SK-N-SH treated with all-trans-retinoic acid at 6 μM for 48 hours (cell line): ENCODE results near the gene ID3.

Source experiments
- ATAC-seq: fragments of 200-7000 bp; cut with Tn5 transposase; 3 replicates; pipeline ENCODE4 v1.9.1; 2020; ENCODE audit warnings: mild to moderate bottlenecking, moderate library complexity
- ARNTL ChIP-seq: fragments of 450-650 bp; formaldehyde crosslinking; IDR thresholded peaks from 2 replicates; pipeline ENCODE4 v1.5.0; 2020; ENCODE audit warnings: low read depth, mild to moderate bottlenecking, moderate library complexity, borderline replicate concordance
- BACH2 ChIP-seq: fragments of 250-450 bp; sonication (Bioruptor Pico); IDR thresholded peaks from 2 replicates; pipeline ENCODE4 v1.9.0; 2021; ENCODE audit warnings: mild to moderate bottlenecking, borderline replicate concordance
- CREB5 ChIP-seq: fragments of 250-450 bp; sonication (Bioruptor Pico); IDR thresholded peaks from 2 replicates; pipeline ENCODE4 v1.5.1; 2020; ENCODE audit warnings: low read depth, mild to moderate bottlenecking, moderate library complexity
- CSDC2 ChIP-seq: fragments of 250-450 bp; sonication (Bioruptor Pico); IDR thresholded peaks from 2 replicates; pipeline ENCODE4 v1.5.0; 2020; ENCODE audit warnings: mild to moderate bottlenecking, moderate library complexity
- CSRNP3 ChIP-seq: fragments of 250-450 bp; sonication (Bioruptor Pico); IDR thresholded peaks from 2 replicates; pipeline ENCODE4 v1.5.1; 2021; ENCODE audit warnings: mild to moderate bottlenecking, moderate library complexity
- ESRRG ChIP-seq: fragments of 250-450 bp; sonication (Bioruptor Pico); IDR thresholded peaks from 2 replicates; pipeline ENCODE4 v1.6.1; 2021; ENCODE audit warnings: mild to moderate bottlenecking
- GLIS3 ChIP-seq: fragments of 250-450 bp; sonication (Bioruptor Pico); IDR thresholded peaks from 2 replicates; pipeline ENCODE4 v1.5.0; 2020; ENCODE audit warnings: mild to moderate bottlenecking, moderate library complexity
- ISL1 ChIP-seq: fragments of 250-450 bp; sonication (Bioruptor Pico); IDR thresholded peaks from 2 replicates; pipeline ENCODE4 v2.1.2; 2022; ENCODE audit warnings: mild to moderate bottlenecking, moderate library complexity
- OSR1 ChIP-seq: fragments of 250-450 bp; sonication (Bioruptor Pico); IDR thresholded peaks from 2 replicates; pipeline ENCODE4 v1.8.0; 2022; ENCODE audit warnings: moderate library complexity, mild to moderate bottlenecking, inconsistent platforms
- POU6F1 ChIP-seq: fragments of 250-450 bp; sonication (Bioruptor Pico); IDR thresholded peaks from 2 replicates; pipeline ENCODE4 v1.8.0; 2021; ENCODE audit warnings: low read depth, mild to moderate bottlenecking, moderate library complexity, borderline replicate concordance
- PPARA ChIP-seq: fragments of 250-450 bp; sonication (Bioruptor Pico); IDR thresholded peaks from 2 replicates; pipeline ENCODE4 v1.5.0; 2020; ENCODE audit warnings: mild to moderate bottlenecking, borderline replicate concordance
- RARB ChIP-seq: fragments of 250-450 bp; sonication (Bioruptor Pico); IDR thresholded peaks from 2 replicates; pipeline ENCODE4 v1.8.0; 2021; ENCODE audit warnings: mild to moderate bottlenecking, moderate library complexity
- SNAI2 ChIP-seq: fragments of 250-450 bp; sonication (Bioruptor Pico); IDR thresholded peaks from 2 replicates; pipeline ENCODE4 v1.5.0; 2020; ENCODE audit warnings: mild to moderate bottlenecking, moderate library complexity
- TCF4 ChIP-seq: fragments of 250-450 bp; sonication (Bioruptor Pico); IDR thresholded peaks from 2 replicates; pipeline ENCODE4 v1.8.0; 2021; ENCODE audit warnings: mild to moderate bottlenecking, moderate library complexity, borderline replicate concordance
- TOX ChIP-seq: fragments of 250-450 bp; sonication (Bioruptor Pico); IDR thresholded peaks from 2 replicates; pipeline ENCODE4 v1.8.0; 2021; ENCODE audit warnings: mild to moderate bottlenecking, moderate library complexity, borderline replicate concordance
- ZC3H10 ChIP-seq: fragments of 250-450 bp; sonication (Bioruptor Pico); IDR thresholded peaks from 2 replicates; pipeline ENCODE4 v1.5.1; 2021; ENCODE audit warnings: mild to moderate bottlenecking, moderate library complexity
- ZFP3 ChIP-seq: fragments of 250-450 bp; sonication (Bioruptor Pico); IDR thresholded peaks from 2 replicates; pipeline ENCODE4 v1.5.0; 2020; ENCODE audit warnings: mild to moderate bottlenecking, moderate library complexity
- ZFP30 ChIP-seq: fragments of 450-650 bp; formaldehyde crosslinking; IDR thresholded peaks from 2 replicates; pipeline ENCODE4 v1.5.0; 2022; ENCODE audit warnings: mild to moderate bottlenecking, moderate library complexity
- ZNF565 ChIP-seq: fragments of 450-650 bp; formaldehyde crosslinking; conservative IDR thresholded peaks from 2 replicates; pipeline ENCODE4 v1.5.0; 2020; ENCODE audit warnings: low read depth, mild to moderate bottlenecking, moderate library complexity
- ZNF70 ChIP-seq: fragments of 450-650 bp; formaldehyde crosslinking; IDR thresholded peaks from 2 replicates; pipeline ENCODE4 v1.5.0; 2020; ENCODE audit warnings: mild to moderate bottlenecking, moderate library complexity
- ZNF8 ChIP-seq: fragments of 450-650 bp; formaldehyde crosslinking; IDR thresholded peaks from 2 replicates; pipeline ENCODE4 v1.5.0; 2020; ENCODE audit warnings: mild to moderate bottlenecking, moderate library complexity
- TF ChIP-seq, protein P1 (sequence below): fragments of 250-450 bp; sonication (Bioruptor Pico); IDR thresholded peaks from 2 replicates; pipeline ENCODE4 v1.8.0; 2020; ENCODE audit warnings: mild to moderate bottlenecking, moderate library complexity, borderline replicate concordance

The ID3 gene

DNA sequence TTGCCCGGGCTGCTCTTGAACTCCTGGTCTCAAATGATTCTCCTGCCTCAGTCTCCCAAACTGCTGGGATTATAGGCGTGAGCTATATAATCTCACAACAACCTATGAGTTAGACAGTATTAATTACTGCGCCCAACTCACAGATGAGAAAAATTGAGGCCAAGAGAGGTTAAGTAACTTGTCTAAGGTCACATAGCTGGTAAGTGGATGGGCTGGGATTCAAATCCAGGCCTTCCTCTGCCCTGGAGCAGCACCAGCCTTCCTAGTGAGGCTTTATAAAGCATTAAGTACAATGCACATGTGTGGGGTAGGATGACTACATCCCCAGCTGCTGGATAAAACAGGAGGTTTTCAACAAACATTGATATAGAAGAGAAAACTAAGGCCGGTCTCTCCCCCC is 43.4 kb downstream of the ID3 start:
- TF ChIP-seq ESRRG (CRISPR knock-in tag) (no peak), ZNF8 (CRISPR knock-in tag) (no peak)
- ATAC-seq: no peak

DNA sequence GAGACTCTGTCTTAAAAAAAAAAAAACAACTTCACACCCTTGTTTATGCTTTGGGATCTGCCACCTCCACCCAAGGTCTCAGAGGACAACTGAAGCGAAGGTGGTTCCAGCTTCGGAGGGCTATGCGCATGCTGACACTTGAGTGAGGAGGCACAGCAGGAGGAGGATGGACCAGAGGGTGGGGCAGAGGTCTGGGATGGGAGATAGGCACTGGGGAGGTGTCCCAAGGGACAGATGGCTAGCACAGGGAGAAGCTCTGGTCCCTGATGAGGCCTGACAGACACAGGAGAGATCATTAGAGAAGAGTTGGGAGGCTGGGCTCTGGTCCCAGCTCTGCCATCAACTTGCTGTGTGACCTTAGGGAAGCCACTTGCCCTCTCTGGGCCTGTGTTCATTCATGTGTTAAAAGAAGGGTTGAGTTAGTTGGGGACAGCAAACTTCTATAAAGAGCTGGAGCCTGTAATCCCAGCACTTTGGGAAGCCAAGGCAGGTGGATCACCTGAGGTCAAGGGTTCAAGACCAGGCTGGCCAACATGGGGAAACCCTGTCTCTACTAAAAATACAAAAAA is 45.1 kb downstream of the ID3 start:
- TF ChIP-seq, protein P1, sequence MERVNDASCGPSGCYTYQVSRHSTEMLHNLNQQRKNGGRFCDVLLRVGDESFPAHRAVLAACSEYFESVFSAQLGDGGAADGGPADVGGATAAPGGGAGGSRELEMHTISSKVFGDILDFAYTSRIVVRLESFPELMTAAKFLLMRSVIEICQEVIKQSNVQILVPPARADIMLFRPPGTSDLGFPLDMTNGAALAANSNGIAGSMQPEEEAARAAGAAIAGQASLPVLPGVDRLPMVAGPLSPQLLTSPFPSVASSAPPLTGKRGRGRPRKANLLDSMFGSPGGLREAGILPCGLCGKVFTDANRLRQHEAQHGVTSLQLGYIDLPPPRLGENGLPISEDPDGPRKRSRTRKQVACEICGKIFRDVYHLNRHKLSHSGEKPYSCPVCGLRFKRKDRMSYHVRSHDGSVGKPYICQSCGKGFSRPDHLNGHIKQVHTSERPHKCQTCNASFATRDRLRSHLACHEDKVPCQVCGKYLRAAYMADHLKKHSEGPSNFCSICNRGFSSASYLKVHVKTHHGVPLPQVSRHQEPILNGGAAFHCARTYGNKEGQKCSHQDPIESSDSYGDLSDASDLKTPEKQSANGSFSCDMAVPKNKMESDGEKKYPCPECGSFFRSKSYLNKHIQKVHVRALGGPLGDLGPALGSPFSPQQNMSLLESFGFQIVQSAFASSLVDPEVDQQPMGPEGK (CRISPR knock-in tag): no peak
- TF ChIP-seq ZNF8 (CRISPR knock-in tag) (no peak), CREB5 (CRISPR knock-in tag) (no peak), ZNF70 (no peak), ZFP30 (CRISPR knock-in tag) (no peak), ZC3H10 (CRISPR knock-in tag) (no peak), BACH2 (no peak), CSDC2 (no peak), RARB (CRISPR knock-in tag) (no peak), ISL1 (CRISPR knock-in tag) (no peak), TOX (CRISPR knock-in tag) (no peak), ZFP3 (no peak), ZNF565 (no peak), CSRNP3 (no peak), TCF4 (CRISPR knock-in tag) (no peak), PPARA (CRISPR knock-in tag) (no peak), GLIS3 (CRISPR knock-in tag) (no peak)
- TF ChIP-seq, all 23 proteins: peak for 0
- no peak for ATAC-seq

DNA sequence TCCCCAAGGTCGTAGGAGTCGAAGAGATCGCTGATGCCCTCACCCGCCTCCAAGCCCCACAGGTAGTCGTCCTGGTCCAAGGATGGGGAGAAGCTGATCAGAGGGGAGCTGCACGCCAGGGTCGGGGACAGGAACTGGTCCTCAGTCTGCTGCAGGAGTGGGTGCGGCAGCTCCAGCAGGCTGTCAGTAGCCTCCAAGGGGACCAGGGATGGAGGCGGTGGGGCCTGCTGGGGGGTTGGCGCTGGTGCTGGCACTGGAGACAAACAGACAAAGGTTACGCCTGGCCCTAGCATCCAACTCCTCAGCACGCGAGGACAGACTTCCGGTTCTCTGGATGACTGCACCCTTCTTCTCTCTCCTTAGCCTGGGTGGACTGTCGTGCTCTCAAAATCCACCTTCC is 49.4 kb downstream of the ID3 start:
- TF ChIP-seq CSRNP3: no peak
- TF ChIP-seq, protein P1 (CRISPR knock-in tag): no peak
- no peak for TF ChIP-seq ZFP3
- no peak for TF ChIP-seq CSDC2
- TF ChIP-seq ZFP30 (CRISPR knock-in tag): no peak
- TF ChIP-seq TCF4 (CRISPR knock-in tag): no peak
- TF ChIP-seq ZNF70: no peak
- TF ChIP-seq SNAI2 (CRISPR knock-in tag): no peak
- no peak for TF ChIP-seq POU6F1 (CRISPR knock-in tag)
- no peak for TF ChIP-seq TOX (CRISPR knock-in tag)
- TF ChIP-seq CREB5 (CRISPR knock-in tag): no peak
- TF ChIP-seq RARB (CRISPR knock-in tag): no peak
- no peak for TF ChIP-seq ZNF8 (CRISPR knock-in tag)
- TF ChIP-seq BACH2: no peak
- no peak for TF ChIP-seq OSR1 (CRISPR knock-in tag)
- TF ChIP-seq ARNTL (CRISPR knock-in tag): no peak
- TF ChIP-seq ZNF565: no peak
- no peak for TF ChIP-seq ESRRG (CRISPR knock-in tag)
- TF ChIP-seq GLIS3 (CRISPR knock-in tag): no peak
- no peak for TF ChIP-seq ISL1 (CRISPR knock-in tag)
- no peak for ATAC-seq
